HG02943 (cell line): Measurements from ENCODE around the gene COG5.

ENCODE experiments used
- ATAC-seq: cut with Tn5 transposase; IDR thresholded peaks from one replicate; pipeline ENCODE4 v1.9.1; 2021; ENCODE audit warnings: mild to moderate bottlenecking, low read depth, moderate library complexity; ENCODE audit not compliant: unreplicated experiment

Gene COG5

DNA sequence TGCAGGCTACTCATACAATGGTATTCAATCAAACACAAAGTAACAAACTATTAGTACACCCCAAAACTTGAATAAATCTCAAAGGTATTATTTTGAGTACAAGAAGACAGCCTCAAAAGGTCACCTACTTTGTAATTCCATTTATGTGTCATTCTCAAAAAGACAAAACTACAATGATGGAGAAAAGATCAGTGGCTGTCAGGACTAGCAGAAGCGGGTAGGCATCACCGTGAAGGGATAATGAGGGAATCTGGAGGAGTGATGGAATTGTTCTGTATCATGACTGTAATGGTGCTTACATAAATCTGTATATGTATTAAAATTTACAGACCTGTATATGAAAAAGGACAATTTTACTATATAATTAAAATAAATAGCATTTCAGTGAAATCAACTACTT lies 37.0 kb downstream of the COG5 start:
- ATAC-seq = no peak

DNA sequence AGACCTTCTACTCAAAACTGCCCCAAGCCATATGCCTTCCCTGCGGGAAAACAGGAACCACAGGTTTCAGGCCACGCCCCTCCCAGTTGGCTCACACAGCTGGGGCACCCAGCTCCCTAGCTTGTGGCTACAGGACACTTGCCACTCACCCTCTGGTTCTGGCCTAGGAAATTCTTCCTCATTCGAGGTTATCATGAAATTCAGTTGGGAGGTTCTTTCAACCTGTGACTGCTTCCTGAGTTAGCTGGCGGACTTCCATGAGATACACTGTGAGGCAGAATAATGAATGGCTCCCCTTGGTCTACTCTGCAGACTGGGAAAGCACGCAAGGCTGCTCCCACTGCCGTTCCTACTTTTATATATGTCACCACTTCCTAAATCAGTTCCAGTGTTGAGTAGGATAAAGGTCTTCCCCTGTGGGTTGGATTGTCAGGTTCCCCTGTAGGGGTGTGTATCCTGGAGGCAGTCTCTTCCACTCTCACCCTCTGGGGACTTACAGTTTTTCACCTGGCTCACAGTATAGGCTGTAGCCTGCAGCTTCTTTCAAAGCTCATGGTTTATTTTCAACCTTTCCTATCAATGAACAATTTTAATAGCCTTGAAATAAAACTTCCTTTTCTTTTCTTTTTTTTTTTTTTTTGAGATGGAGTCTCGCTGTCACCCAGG lies 56.9 kb downstream of the COG5 start:
- no peak for ATAC-seq

DNA sequence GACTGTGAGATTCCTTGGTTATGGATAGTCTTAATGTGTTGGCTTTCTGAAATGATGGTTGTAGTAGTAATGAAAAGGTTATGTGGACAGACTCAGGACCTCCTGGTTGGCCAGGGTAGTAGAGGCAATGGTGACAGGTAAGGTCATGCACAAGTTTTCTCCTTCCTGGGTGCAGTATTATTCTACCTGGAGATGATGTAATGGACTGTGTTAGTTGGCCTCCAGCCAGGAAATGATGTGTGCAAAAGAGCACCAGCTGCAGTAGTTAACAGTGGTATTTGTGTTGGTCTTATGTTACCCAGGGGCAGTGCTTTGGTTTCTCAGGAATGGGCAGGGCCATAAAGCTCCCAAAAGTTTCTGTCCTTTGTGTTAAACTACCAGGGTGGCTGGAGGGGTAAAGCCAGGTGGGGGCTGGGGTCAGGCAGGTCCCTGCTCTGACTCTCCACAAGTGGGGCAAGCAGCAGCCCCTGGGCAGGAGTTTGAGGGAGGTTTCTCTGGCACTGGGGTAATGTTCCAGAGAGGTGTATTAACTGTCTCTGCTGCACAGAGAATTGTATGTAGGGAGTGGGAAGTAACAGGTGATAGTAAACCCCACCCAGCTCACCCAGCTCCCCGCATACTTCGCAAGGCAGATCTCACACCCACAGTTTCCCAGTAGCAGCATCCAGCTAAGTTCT lies 57.6 kb downstream of the COG5 start:
- ATAC-seq = no peak

DNA sequence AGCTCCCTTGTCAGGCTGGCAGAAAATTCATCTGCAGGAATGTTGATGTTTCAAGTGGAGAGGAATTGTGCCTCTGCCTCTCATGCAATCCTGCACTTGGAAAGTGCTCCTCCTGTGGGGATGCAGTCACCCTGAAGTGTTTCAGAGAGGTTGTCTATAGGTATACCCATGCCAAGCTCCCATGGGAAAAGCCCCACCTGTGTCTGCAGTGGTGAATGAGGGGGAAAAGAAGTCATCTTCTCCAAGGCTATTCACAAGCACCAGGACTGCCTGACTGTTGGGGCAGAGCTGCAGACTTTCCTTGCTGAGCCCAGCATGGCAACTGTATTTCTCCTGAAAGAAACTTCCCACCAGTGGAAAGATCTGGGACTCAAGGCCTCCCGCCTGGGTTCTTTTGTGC lies 58.4 kb downstream of the COG5 start:
- no peak for ATAC-seq

DNA sequence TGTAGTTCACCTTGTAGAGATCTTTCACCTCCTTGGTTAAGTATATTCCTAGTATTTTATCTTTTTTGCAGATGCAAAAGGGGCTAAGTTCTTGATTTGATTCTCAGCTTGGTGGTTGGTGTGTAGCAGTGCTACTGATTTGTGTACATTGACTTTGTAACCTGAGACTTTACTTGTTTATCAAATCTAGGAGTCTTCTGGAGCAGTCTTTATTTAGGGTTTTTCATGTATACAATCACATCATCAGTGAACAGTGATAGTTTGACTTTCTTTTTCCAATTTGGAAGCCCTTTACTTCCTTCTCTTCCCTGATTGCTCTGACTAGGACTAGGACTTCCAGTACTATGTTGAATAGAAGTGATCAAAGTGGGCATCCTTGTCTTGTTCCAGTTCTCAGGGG lies 60.0 kb downstream of the COG5 start:
- no peak for ATAC-seq

DNA sequence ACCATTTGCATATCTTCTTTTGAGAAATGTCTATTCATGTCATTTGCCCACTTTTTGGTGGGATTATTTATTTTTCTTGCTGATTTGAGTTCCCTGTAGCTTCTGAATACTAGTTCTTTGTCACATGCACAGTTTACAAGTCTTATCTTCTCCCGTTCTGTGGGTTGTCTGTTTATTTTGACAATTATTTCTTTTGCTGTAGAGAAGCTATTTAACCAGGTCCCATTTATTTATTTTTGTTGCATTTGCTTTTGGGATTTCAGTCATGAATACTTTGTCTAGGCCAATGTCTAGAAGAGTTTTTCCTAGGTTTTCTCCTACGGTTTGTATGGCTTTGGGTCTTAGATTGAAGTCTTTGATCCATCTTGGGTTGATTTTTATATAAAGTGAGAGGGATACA lies 60.9 kb downstream of the COG5 start:
- ATAC-seq = no peak

DNA sequence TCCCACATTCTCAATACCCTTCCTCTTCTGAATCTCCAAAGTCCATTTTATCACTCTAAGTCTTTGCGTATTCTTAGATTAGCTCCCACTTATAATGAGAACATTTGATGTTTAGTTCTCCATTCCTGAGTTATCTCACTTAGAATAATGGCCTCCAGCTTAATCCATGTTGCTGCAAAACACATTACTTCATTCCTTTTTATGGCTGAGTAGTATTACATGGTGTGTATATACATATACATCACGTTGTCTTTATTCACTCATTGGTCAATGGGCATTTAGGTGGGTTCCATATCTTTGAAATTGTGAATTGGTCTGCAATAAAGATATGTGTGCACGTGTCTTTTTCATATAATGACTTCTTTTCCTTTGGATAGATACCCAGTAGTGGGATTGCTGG lies 61.6 kb downstream of the COG5 start:
- ATAC-seq = no peak

DNA sequence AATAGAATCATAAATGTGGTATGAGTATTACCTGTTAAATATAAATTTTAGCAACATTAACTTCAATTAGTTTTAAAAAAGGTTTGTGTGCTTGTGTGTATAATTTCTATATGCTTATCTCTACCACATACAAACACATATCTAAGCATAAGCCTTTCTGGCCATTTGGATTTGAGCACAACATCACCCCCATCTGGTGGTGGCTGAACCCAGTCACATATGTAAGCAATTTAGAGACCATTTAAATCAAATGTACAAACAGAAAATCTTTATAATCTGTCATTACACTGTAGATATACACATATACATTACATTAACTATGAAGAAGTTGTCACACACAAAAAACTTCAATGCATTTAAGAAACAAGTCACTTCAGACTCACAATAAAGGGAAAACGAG lies 62.1 kb downstream of the COG5 start:
- no peak for ATAC-seq

DNA sequence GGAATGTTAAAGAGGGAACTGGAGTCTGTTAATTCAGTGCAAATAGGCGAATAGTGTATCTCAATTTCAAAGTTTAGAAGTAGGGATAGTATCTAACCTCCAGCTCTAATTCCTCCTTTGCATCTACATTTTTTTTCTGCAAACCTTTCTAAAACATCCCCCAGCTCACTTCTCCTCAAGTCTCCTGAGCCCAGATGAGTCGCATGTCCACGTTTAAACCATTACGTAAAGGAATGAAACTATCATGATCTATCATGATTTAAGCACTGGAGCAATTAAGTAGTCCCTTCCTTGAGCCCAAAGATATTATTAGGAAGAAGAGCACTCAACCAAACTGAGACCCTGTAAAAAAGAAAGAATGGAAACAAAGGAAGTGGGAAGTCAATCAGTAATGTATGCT lies 64.0 kb downstream of the COG5 start:
- no peak for ATAC-seq

DNA sequence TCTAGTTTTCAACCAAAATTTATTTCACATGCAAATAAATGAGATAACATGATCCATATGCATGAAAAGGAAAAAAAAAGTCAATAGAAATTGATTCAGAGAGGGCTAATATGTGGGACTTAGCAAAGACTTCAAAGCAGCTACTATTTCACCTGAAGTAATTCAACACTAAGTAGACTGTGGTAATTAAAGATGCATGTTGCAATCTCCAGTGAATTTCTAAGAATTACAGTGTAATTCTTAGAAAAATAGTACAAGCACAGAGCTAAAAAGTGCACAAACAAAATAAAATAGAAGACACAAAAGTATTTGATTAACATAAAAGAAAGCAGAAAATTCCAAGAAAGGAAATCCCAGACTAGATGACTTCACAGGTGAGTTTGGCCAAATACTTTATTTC lies 68.2 kb downstream of the COG5 start:
- ATAC-seq = no peak

DNA sequence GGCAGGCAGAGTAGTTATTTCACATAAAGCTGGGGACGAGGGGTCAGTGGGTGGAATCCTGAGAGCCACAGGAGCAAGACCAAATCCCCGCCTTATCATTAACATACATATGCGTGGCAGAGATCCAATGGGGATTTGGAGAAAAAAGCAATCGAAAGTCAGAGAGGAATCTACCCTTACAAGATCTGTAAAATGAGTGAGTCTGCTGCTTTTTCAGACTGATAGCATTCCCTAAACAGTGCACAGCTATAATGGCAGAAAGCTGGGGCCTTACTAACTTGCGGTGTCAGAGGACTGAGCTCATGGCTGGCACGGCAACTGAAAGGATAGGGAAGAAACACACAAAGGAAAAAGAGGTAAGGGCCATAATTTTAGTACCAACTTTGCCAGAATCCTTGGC lies 68.8 kb downstream of the COG5 start:
- no peak for ATAC-seq

DNA sequence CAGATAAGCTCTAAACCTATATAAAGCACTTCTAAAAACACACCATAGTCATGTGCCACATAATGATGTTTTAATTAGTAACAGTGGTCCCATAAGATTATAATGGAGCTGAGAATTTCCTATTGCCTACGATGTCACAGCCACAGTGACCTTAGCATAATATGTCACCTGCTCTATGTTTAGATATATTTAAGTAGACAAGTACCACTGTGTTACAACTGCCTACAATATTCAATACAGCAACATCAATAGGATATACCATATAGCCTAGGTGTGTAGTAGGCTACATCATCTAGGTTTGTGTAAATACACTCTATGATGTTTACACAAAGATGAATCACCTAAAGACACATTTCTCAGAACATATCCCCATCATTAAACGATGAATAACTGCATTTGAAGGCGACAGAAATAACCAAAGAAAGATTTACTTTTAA lies 69.4 kb downstream of the COG5 start:
- ATAC-seq = no peak

DNA sequence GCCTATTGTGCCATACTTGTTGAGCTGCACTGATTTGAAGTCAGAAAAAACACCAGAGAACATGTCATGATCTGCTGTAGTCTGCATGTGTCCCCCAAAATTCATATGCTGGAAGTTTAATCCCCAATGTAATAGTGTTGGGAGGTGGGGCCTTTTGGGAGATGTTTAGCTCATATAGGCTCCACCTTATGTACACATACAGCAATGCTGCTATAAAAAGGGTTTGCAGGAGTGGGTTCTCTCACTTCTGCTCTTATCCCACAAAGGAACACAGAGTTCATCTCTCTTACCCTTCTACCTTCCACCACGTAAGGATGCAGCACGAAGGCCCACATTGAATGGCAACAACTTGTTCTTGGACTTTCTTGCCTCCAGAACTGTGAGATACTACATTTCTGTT lies 70.8 kb downstream of the COG5 start:
- no peak for ATAC-seq

DNA sequence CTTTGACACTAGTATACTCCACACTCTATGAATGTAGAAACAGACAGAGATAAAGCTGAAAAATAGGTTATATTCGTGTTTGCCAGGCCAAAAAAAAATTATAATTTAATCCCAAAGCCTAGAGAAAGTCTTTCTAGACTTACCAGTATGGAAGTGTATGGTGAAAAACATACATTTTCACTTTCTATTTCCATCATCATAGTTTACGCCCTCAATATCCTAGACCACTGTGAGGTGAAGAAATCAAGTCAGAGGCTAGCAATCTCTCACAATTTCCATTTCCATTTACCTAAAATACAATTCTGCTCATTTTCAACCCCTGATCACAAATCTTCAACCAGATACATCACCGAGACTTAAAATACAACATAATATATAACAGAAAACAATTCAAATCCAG lies 77.7 kb downstream of the COG5 start:
- no peak for ATAC-seq

DNA sequence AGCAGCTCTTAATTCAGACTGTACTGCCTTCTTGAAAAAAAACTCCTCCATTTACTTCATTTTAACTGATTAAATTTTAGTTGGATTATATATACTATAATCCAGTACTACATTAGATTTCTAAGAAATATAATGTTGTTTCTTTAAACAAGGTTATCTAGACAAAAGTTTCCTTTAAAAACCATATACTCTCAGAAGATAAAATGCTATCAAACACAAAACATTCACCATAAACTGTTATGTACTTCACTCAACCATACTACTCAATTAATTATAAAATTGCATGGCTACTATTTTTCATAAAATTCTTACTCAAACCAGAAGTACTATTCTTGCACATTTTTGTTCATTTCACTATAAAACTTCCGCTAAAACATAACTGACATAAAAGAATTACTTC lies 81.1 kb downstream of the COG5 start:
- ATAC-seq = no peak

DNA sequence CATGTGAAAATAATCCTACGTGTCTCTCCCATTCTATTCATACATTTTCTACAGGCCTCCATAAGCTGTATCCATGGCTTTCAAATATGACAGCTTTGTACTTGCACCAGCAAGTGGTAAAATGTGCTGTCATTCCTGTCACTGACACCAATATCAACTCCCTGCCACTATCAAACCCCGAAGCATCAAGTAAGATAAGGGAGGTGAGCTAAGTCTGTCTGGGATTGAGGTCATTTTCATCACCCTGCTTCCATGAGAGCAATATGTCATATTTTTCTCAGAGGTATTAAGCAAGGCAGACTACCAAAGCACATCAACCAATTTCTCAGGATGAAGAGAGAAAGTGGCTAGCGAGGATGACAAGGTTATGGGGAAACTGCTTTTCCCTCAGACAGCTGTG lies 82.8 kb downstream of the COG5 start:
- ATAC-seq = no peak

DNA sequence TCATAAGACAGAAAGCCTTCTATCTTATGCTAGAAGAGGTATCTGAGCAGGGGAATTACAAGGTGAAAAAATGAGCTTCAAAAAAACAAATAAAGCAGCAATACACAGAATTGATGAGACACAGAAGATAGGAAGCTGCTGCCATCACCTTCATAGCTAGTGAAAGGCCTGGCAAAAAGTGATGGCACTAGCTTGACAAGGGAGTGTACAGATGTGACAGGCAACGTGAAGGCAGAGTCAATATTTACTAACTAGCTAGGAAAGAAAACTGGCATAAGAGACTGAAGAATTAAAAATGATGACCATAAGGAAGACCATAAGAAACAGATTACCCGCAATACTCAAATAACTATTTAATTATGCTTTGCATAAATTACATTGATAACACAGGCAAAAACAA lies 84.4 kb downstream of the COG5 start:
- no peak for ATAC-seq

DNA sequence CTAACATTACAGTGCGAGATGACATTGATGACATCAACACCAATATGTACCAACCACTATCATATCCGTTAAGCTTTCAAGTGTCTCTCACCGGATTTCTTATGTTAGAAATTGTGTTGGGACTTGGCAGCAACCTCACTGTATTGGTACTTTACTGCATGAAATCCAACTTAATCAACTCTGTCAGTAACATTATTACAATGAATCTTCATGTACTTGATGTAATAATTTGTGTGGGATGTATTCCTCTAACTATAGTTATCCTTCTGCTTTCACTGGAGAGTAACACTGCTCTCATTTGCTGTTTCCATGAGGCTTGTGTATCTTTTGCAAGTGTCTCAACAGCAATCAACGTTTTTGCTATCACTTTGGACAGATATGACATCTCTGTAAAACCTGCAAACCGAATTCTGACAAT lies 89.6 kb downstream of the COG5 start:
- ATAC-seq = no peak

DNA sequence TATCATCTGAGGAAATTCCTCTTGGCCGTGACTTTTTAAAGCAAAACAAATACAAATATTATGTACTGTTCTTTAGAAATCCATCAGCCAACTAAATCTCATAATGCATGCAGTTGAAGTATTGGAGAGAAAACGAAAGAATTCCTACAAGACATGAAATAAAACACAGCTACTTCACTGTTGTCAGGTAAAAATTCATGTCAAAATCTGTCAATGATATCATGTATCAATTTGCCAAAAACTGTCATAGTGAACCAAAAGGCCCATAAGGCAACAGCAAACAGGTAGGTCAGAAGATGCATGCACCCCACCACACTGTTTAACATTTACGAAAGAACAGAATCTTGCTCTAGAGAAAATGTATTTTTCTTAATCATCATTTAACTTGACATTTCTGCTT lies 91.6 kb downstream of the COG5 start:
- no peak for ATAC-seq

DNA sequence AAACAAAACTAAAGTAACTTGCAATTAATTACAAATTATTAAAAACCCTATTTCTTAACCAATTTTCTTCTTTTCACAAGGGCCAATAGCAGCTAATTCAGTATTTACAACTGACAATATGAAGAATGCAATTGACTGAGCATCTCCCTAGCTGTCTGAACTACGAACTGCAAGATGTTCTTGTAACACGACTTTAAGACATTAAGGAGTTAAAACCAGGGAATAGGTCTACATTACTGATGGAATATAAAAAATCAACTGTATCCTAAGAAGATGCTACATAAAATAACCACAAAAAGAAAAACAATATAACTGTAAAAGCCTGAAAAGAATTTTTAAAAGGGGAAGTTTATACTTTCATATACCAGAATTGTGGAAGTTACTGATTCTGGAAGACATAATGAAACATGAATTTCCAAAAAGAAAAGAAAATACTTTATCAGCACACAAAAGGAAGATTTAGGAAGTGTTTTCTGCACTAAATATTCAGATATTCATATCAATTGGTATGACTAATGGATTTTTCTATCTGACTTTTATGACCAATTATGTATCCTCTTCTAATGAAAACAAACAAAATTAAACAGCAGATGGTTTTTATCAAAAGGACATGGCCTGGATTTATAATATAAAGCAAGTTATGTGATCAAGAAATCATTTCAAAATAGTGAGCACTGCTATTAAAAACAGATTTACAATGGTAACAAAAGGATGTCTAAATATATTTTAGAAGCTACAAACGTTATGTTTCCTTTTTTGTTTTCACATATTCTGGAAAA lies 92.2 kb downstream of the COG5 start:
- no peak for ATAC-seq

DNA sequence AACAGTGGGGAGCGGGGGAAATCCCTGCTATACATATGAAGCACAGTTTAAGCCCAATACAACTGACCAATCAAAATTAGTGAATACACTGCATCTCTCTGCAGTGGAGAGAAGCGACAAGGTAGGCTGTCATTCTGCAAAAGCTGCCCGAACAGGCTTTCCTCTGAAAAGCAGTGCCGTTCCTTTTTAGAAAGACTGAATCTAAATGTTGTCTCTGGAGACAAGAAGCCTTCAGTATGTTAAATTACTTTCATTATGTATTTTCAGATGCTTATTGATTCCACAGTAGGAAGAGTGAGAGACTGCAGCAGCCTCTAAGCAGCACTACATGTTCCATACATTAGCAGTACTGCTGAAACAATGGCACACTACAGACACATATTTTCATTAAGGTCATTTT lies 93.8 kb downstream of the COG5 start, which contains the start of gene GPR22:
GPR22 (plus strand) TSS at position 129 of the 400 bp plus-strand sequence. CDS start 4,004 bp downstream, outside the sequence.
- no peak for ATAC-seq

DNA sequence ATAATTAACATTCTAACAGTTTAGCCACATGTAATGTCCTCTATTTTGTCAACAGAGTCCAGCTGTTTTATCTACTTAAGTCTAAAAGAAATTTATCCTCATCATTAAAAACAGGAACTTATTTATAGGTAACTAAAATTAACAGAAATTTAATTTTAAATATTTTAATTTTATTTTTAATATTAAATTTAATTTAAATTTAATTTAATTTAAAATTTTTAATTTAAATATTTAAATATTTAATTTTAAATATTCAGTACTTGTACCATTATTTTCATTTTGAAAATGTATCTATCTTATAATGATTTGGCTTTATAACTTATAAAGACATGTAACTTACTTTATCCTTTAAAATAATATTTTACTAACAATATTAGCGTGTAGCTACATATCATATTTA lies 94.9 kb downstream of the COG5 start:
- ATAC-seq = no peak
